GM23338 (cell line): ENCODE measurements around the gene TOPAZ1.

Experiments
- CREB1 ChIP-seq: fragments of 250-450 bp; sonication (Bioruptor Pico); IDR thresholded peaks from 2 replicates; pipeline ENCODE4 v1.5.0; 2020; ENCODE audit warnings: low read depth, mild to moderate bottlenecking, moderate library complexity
- CTCF ChIP-seq, 2 experiments: fragments of 200-600 bp in 1 of 2; sonication (generic) in 1 of 2; conservative IDR thresholded peaks; 2 replicates each; pipeline versions ENCODE4 v1.5.1 to v1.6.1; 2016 to 2017; ENCODE audit warnings: antibody characterized with exemption in 2 of 2, low read depth in 2 of 2, mild to moderate bottlenecking in 2 of 2, moderate library complexity in 1 of 2
- EZH2 ChIP-seq: fragments of 200-600 bp; sonication (generic); IDR thresholded peaks from one replicate; pipeline ENCODE4 v1.8.0; 2017; ENCODE audit warnings: antibody characterized with exemption, mild to moderate bottlenecking, low read depth; ENCODE audit not compliant: unreplicated experiment
- POLR2AphosphoS5 ChIP-seq: IDR thresholded peaks from 2 replicates; pipeline ENCODE4 v1.6.1; 2016; ENCODE audit warnings: antibody characterized with exemption, low read depth
- ZNF114 ChIP-seq: fragments of 250-450 bp; sonication (Bioruptor Pico); IDR thresholded peaks from 2 replicates; pipeline ENCODE4 v1.5.0; 2020; ENCODE audit warnings: mild to moderate bottlenecking, moderate library complexity

- TF ChIP-seq CTCF (conservative IDR thresholded peaks at IDR 0.05; ENCODE audit: low read depth in 2 of 2) (no peak), POLR2AphosphoS5 (no peak), ZNF114 (CRISPR knock-in tag) (no peak), EZH2 (no peak), CREB1 (CRISPR knock-in tag) (no peak)
Measured at GRCh38 chr3:44208568-44208967, 33.1 kb upstream of the TOPAZ1 start.
